Glomerular visceral epithelial cell (primary cell): ENCODE measurements around the gene UTP25.
"Not testable (repeated sequence)": the region's sequence is repeated elsewhere in the genome, so short reads cannot be mapped to it uniquely, and the experiment has no call there.

Experiments
- DNase-seq: peaks from one replicate; pipeline ENCODE4 v3.0.0-alpha.2; 2016; ENCODE audit errors: extremely low spot score

UTP25 gene

DNA sequence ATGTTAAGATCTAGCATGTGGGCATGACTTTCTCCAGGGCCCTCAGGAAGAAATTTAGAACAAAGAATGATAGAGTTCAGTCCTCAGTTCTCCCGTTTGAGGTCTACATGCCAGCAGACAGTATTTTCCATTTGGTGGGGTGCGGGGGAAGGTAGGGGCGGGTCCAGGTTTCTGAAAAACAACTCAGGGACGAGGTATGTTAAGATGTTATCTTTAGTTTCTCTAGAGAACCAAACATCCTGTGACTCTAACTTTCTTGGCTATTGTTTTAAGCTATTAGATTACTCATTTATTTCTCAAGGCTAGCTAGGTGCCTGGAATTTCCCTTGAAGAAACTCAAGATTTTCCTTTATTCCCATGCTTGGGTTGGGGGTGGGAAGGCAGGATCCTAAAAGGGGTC is 67.9 kb downstream of the UTP25 start:
- peak; percentile 81 for DNase-seq

DNA sequence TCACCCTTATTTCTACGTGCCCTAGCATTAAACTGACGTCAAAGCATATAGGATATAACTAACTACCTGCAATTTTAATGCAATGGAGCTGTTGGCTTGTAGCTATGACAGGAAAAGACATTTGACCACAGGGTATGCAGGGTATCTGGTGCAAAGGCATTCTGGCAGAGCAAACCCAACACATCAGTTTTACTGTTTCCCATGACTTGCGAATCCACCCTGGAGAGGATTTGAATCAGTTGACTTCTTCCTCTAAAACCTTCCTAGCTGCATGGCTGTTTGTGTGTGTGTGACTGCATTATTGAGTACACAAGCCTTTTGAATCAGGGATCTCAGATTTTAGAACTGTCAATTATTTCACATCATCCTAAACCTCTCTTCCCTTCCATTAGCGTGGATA is 68.6 kb downstream of the UTP25 start:
- DNase-seq = peak; percentile 64

DNA sequence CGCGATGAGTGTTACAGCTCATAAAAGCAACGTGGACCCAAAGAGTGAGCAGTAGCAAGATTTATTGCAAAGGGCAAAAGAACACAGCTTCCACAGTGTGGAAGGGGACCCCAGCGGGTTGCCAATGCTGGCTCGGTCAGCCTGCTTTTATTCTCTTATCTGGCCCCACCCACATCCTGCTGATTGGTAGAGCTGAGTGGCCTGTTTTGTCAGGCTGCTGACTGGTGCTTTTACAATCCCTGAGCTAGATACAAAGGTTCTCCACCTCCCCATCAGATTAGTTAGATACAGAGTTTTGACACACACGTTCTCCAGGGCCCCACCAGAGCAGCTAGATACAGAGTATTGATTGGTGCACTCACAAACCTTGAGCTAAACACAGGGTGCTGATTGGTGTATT is 70.5 kb downstream of the UTP25 start:
- DNase-seq = not testable (repeated sequence)

DNA sequence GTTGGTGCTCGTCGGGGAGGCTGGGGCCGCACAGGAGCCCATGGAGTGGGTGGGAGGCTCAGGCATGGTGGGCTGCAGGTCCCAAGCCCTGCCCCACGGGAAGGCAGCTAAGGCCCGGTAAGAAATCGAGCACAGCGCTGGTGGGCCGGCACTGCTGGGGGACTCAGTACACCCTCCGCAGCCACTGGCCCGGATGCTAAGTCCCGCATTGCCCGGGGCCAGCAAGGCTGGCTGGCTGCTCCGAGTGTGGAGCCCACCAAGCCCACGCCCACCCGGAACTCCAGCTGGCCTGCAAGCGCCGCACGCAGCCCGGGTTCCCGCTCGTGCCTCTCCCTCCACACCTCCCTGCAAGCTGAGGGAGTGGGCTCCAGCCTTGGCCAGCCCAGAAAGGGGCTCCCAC is 71.1 kb downstream of the UTP25 start:
- not testable (repeated sequence) for DNase-seq

DNA sequence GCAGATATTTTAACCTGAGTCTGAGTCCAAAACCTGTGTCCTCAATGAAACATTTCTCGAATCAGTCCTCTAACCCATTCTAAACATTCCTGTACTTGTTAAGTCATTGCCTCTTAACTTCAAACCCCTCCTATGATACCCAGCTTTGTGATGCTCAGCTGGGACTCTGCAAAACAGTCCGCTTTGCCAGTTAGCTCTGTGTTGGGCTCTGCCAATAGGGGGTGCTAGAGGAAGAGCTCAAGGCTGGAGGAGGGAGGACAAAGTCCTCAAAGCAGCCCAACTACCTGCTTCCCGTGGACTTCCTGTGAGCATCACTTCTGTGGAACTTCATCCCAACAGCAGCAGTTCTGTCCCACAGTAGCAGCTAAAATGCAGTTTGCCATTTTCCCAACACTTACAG is 72.2 kb downstream of the UTP25 start:
- DNase-seq = no peak

DNA sequence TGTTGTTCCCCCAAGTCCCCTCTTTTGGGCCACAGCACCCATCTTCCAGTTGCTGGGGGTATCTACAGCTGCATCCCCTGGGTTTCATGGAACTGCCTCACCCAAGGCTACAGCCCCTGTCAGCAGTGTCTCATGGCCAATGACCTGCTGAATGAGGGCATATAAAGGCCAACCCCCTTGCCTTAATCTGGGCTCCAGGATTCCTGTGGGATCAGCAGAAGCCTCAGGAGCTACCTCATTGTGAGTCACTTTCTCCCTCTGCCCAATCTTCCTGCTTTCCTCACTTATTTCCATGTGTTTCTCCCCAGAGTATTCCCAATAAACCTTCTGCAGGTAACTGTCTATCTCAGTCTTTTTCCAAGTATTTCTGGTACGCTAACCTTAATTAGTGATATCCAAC is 73.0 kb downstream of the UTP25 start:
- peak; percentile 88 for DNase-seq

DNA sequence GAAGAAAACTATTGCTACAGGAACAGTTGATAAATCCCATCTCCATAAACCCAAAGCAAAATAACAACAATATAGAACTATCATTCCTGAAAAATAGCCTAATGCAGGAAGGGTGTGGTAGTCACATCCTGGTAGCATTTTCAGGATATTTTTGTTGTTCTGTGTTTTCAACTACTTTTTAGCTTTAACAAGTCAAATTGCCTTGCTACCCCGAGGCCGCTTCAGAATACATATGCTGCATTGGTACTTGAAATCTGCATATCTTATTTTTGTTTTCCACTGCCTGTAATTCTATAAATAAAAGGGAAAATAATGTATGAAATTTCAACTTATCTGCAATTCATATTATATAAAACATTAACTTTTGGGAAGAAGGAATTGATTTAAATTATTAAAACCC is 73.4 kb downstream of the UTP25 start:
- DNase-seq = no peak

DNA sequence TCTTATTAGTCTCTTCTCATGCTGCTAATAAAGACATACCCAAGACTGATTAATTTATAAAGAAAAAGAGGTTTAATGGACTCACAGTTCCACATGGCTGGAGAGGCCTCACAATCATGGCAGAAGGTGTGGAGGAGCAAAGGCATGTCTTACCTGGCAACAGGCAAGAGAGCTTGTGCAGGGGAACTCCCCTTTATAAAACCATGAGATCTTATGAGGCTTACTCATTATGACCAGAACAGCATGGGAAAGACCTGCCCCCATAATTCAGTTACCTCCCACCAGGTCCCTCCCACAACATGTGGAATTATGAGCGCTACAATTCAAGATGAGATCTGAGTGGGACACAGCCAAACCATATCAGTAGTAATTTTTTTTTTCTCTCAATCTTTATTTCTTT is 77.0 kb downstream of the UTP25 start:
- DNase-seq = not testable (repeated sequence)
